NCI-H526 treated with DMSO at 0.1 percent for 48 hours (cell line): ENCODE results near the gene GRM8.
"Not testable (repeated sequence)": the region's sequence is repeated elsewhere in the genome, so short reads cannot be mapped to it uniquely, and the experiment has no call there.

Source experiments
- DNase-seq: peaks from one replicate; lab custom pipeline; 2025; lab: John Stamatoyannopoulos, UW

Gene GRM8

GRCh38 chr7:126908564-126908963, 344.2 kb downstream of the GRM8 start:
- DNase-seq: not testable (repeated sequence)

- not testable (repeated sequence) for DNase-seq
Measured at GRCh38 chr7:126907657-126908056, 345.1 kb downstream of the GRM8 start.

GRCh38 chr7:126905255-126905654, 347.5 kb downstream of the GRM8 start:
- DNase-seq: not testable (repeated sequence)

- DNase-seq: not testable (repeated sequence)
Measured at GRCh38 chr7:126901041-126901765, 351.5 kb downstream of the GRM8 start.

GRCh38 chr7:126887980-126888379, 364.8 kb downstream of the GRM8 start:
- DNase-seq: not testable (repeated sequence)

GRCh38 chr7:126887560-126887959, 365.2 kb downstream of the GRM8 start:
- DNase-seq: not testable (repeated sequence)

- DNase-seq: not testable (repeated sequence)
Measured at GRCh38 chr7:126882730-126883129, 370.0 kb downstream of the GRM8 start.

- not testable (repeated sequence) for DNase-seq
Measured at GRCh38 chr7:126881908-126882307, 370.8 kb downstream of the GRM8 start.

GRCh38 chr7:126881315-126881714, 371.4 kb downstream of the GRM8 start:
- no peak for DNase-seq

GRCh38 chr7:126876536-126876935, 376.2 kb downstream of the GRM8 start:
- not testable (repeated sequence) for DNase-seq

GRCh38 chr7:126856691-126857291, 395.9 kb downstream of the GRM8 start:
- peak; percentile 12 for DNase-seq

GRCh38 chr7:126845331-126845730, 407.4 kb downstream of the GRM8 start:
- DNase-seq: no peak

- no peak for DNase-seq
Measured at GRCh38 chr7:126843883-126844282, 408.9 kb downstream of the GRM8 start.

- DNase-seq: no peak
Measured at GRCh38 chr7:126843336-126843735, 409.4 kb downstream of the GRM8 start.

GRCh38 chr7:126842451-126842850, 410.3 kb downstream of the GRM8 start:
- DNase-seq: no peak

GRCh38 chr7:126840869-126841268, 411.9 kb downstream of the GRM8 start:
- DNase-seq: no peak

- no peak for DNase-seq
Measured at GRCh38 chr7:126839624-126840023, 413.1 kb downstream of the GRM8 start.

GRCh38 chr7:126838194-126838593, 414.5 kb downstream of the GRM8 start:
- DNase-seq: no peak

- DNase-seq: not testable (repeated sequence)
Measured at GRCh38 chr7:126831241-126831640, 421.5 kb downstream of the GRM8 start.

GRCh38 chr7:126820925-126821324, 431.8 kb downstream of the GRM8 start:
- DNase-seq: no peak

GRCh38 chr7:126819197-126819484, 433.6 kb downstream of the GRM8 start:
- no peak for DNase-seq

- no peak for DNase-seq
Measured at GRCh38 chr7:126818393-126819196, 434.1 kb downstream of the GRM8 start.

- DNase-seq: no peak
Measured at GRCh38 chr7:126809188-126809587, 443.6 kb downstream of the GRM8 start.
